ENCODE measurements around the gene SCAMP3. TPM values are rescaled to one million over a fixed set of nuclear protein-coding genes. Genes with fewer than 3 reads are reported as not detected.

SCAMP3 gene
- total and polyA plus RNA-seq, 4 donors = 14.9 to 47.0 (median 31.7) TPM

GRCh38 chr1:155227261-155228095 is 34.7 kb downstream of the SCAMP3 start:
- Histone ChIP-seq H3K4me1 (ENCODE audit: control insufficient read depth in 4 of 4, insufficient read depth in 4 of 4, low read length in 3 of 4) (peaks cover 3 to 14% (median 8%) of the 10 kb centered on the region in 4 donors), H3K36me3 (ENCODE audit: control insufficient read depth in 4 of 4, insufficient read depth in 3 of 4, low read depth in 1 of 4, low read length in 3 of 4) (no peaks in the 10 kb centered on the region), H3K9me3 (ENCODE audit: control insufficient read depth in 4 of 4, low read length in 3 of 4) (no peaks in the 10 kb centered on the region), H3K27me3 (ENCODE audit: control insufficient read depth in 4 of 4, insufficient read depth in 4 of 4, low read length in 3 of 4) (no peaks in the 10 kb centered on the region), H3K27ac (ENCODE audit: low read depth in 1 of 2, low read length in 2 of 2) (peak overlapping the region; percentile 81 to 83), H3K4me3 (ENCODE audit: low read depth in 1 of 3, low read length in 3 of 3) (peak overlapping the region; percentile 57 to 87 (median 79)), H3K9ac (ENCODE audit: low read depth in 1 of 2, low read length in 2 of 2) (peak overlapping the region; percentile 73 to 87)
- TF ChIP-seq HNF4A (conservative IDR thresholded peaks at IDR 0.05) (peak in 1 of 2 donors; percentile 3), SP1 (IDR thresholded peaks at IDR 0.05) (peak; percentile 84), JUND (IDR thresholded peaks at IDR 0.05) (no peak), NR2F2 (IDR thresholded peaks at IDR 0.05) (no peak), EGR1 (IDR thresholded peaks at IDR 0.05; ENCODE audit: low read depth in 2 of 2) (peak in 1 of 2 donors; percentile 83), FOXA2 (IDR thresholded peaks at IDR 0.05) (no peak), MAX (IDR thresholded peaks at IDR 0.05) (peak; percentile 52), TAF1 (conservative IDR thresholded peaks at IDR 0.05) (no peak), GABPA (IDR thresholded peaks at IDR 0.05 in 1 of 2, conservative IDR thresholded peaks at IDR 0.05 in 1 of 2) (no peak), ZBTB33 (IDR thresholded peaks at IDR 0.05) (no peak), ATF3 (IDR thresholded peaks at IDR 0.05) (no peak), REST (IDR thresholded peaks at IDR 0.05) (peak; percentile 57), FOXA1 (IDR thresholded peaks at IDR 0.05) (no peak), CTCF (IDR thresholded peaks at IDR 0.05; ENCODE audit: low read depth, low read length, missing input control) (peak; percentile 14), YY1 (IDR thresholded peaks at IDR 0.05) (peak; percentile 77), RAD21 (IDR thresholded peaks at IDR 0.05) (no peak), HNF4G (IDR thresholded peaks at IDR 0.05) (no peak), RXRA (IDR thresholded peaks at IDR 0.05) (no peak)
- peak; percentile 96 for DNase-seq (ENCODE audit: low spot score)
- WGBS = 2% methylated on average over 42 of the region's 42 CpGs
